ENCODE data around the gene LMX1B. TPM values are rescaled to one million over a fixed set of nuclear protein-coding genes. Genes with fewer than 3 reads are reported as not detected.

The LMX1B gene
- total and polyA plus RNA-seq, 2 donors (not counting 3 experiments of a cell fraction or from before 2014, with no cell fraction given): not detected

DNA sequence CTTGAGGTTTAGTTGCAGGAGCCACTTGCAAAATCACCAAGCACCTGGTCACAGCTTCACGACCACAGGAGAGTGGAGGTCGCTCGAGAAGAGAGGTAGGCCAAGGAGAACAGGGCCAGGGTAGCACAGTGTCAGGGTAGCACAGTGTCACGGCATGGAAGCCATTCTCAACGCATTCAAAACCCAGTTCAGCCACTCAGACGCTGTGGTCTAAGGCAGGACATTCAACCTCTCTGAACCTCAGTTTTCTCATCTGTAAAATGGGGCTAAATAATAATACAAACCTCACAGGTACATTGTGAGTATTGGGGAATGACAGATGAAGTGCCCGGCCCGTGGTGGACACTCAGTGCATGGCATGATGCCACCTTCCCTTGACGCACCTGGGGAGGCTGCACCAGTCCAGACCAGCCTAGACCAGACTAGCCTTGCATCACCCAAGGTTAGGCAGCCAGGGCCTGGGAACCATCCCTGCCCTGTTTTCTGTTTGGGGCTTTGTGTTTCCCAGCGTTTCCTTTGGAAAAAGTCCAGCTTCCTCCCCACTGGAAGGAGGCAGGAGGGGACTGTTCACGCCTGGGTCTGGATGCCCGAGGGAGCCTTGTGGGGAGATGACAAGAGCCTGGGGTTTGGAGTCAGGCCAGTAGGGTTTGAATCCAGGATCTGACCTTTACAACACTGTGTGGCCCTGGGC, 7.8 kb upstream of the LMX1B start:
- Histone ChIP-seq H3K9ac (replicated peaks; ENCODE audit: extremely low read depth, insufficient read depth, low read length) (no peak overlapping the region), H3K36me3 (ENCODE audit: control insufficient read depth in 2 of 2, extremely low read depth in 1 of 2, insufficient read depth in 2 of 2, low read length in 2 of 2) (no peaks in the 10 kb centered on the region), H3K9me3 (replicated peaks; ENCODE audit: control insufficient read depth, insufficient read depth, low read length) (no peaks in the 10 kb centered on the region), H4K20me1 (replicated peaks; ENCODE audit: control insufficient read depth, extremely low read depth, insufficient read depth, low read length) (no peaks in the 10 kb centered on the region), H3K4me3 (replicated peaks in 1 of 3; ENCODE audit: insufficient read depth in 1 of 3, low read depth in 1 of 3, low read length in 3 of 3) (no peak overlapping the region), H3K4me2 (ENCODE audit: insufficient read depth, low read length) (no peak overlapping the region), H3K9me1 (replicated peaks; ENCODE audit: control insufficient read depth, extremely low read depth, insufficient read depth, low read length) (no peaks in the 10 kb centered on the region), H2AFZ (ENCODE audit: low read depth, low read length) (no peak overlapping the region), H3K27ac (ENCODE audit: insufficient read depth, low read depth, low read length) (no peak overlapping the region), H3K79me2 (ENCODE audit: control insufficient read depth, insufficient read depth, low read length) (no peaks in the 10 kb centered on the region), H3K4me1 (ENCODE audit: control insufficient read depth, extremely low read depth, insufficient read depth, low read length) (no peaks in the 10 kb centered on the region), H3K27me3 (ENCODE audit: control insufficient read depth in 2 of 2, insufficient read depth in 2 of 2, low read length in 2 of 2) (peaks cover 20 to 25% of the 10 kb centered on the region in 2 experiments)
- ChIA-PET POLR2A (no interaction called here), CTCF (no interaction called here)
- dilution Hi-C loops (cut with MboI; ENCODE audit: extremely low pct_ligation_motif_present, low sequenced_read_pairs): no loop called here
- no peak for DNase-seq (ENCODE audit: low read depth, low spot score)
- no peak for FAIRE-seq
- no peak for TF ChIP-seq EZH2 (IDR thresholded peaks at IDR 0.05; ENCODE audit: borderline replicate concordance, low read depth, low read length, severe bottlenecking)
- no peak for TF ChIP-seq GATA2 (IDR thresholded peaks at IDR 0.05; ENCODE audit: insufficient read depth, insufficient read length, low read depth, low read length)
- TF ChIP-seq, protein P1, sequence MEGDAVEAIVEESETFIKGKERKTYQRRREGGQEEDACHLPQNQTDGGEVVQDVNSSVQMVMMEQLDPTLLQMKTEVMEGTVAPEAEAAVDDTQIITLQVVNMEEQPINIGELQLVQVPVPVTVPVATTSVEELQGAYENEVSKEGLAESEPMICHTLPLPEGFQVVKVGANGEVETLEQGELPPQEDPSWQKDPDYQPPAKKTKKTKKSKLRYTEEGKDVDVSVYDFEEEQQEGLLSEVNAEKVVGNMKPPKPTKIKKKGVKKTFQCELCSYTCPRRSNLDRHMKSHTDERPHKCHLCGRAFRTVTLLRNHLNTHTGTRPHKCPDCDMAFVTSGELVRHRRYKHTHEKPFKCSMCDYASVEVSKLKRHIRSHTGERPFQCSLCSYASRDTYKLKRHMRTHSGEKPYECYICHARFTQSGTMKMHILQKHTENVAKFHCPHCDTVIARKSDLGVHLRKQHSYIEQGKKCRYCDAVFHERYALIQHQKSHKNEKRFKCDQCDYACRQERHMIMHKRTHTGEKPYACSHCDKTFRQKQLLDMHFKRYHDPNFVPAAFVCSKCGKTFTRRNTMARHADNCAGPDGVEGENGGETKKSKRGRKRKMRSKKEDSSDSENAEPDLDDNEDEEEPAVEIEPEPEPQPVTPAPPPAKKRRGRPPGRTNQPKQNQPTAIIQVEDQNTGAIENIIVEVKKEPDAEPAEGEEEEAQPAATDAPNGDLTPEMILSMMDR (IDR thresholded peaks at IDR 0.05; ENCODE audit: extremely low read depth in 1 of 2, insufficient read depth in 1 of 2, low read depth in 1 of 2, low read length in 2 of 2): no peak
- no peak for TF ChIP-seq FOS (IDR thresholded peaks at IDR 0.05; ENCODE audit: borderline replicate concordance, insufficient read depth, low read length)
- TF ChIP-seq, protein P2, sequence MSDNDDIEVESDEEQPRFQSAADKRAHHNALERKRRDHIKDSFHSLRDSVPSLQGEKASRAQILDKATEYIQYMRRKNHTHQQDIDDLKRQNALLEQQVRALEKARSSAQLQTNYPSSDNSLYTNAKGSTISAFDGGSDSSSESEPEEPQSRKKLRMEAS (IDR thresholded peaks at IDR 0.05; ENCODE audit: insufficient read depth, insufficient read length): no peak
- TF ChIP-seq POLR2A (IDR thresholded peaks at IDR 0.05; ENCODE audit: low read depth, low read length): no peak
- intact Hi-C loops (cut with micrococcal nuclease): no loop called here
- no TSS peak for BruUV-seq (replicated peaks)

Measured in endothelial cell of umbilical vein (primary cell).